ENCODE data around the gene PELI1. TPM values are rescaled to one million over a fixed set of nuclear protein-coding genes. Genes with fewer than 3 reads are reported as not detected.
"Not testable (repeated sequence)": the region's sequence is repeated elsewhere in the genome, so short reads cannot be mapped to it uniquely, and the experiment has no call there.

The PELI1 gene
- total and polyA plus RNA-seq, 2 experiments from 2014 or later: 30.5 to 62.9 TPM

- DNase-seq (ENCODE audit: low spot score): no peak
- no peak overlapping the region for H3K4me2 ChIP-seq
- H3K27me3 ChIP-seq: no peaks in the 10 kb centered on the region
- 48% methylated on average over 2 of the region's 2 CpGs for WGBS (ENCODE audit: low lambda C conversion rate, missing lambda C conversion rate)
- no peak overlapping the region for H2AFZ ChIP-seq
- no peaks in the 10 kb centered on the region for H3K9me2 ChIP-seq (replicated peaks; ENCODE audit: insufficient read depth)
- no peaks in the 10 kb centered on the region for H3K9me3 ChIP-seq (ENCODE audit: low read depth)
- H3K36me3 ChIP-seq (replicated peaks; ENCODE audit: insufficient read depth, low read depth): no peaks in the 10 kb centered on the region
- no peak for TF ChIP-seq EZH2phosphoT487 (IDR thresholded peaks at IDR 0.05; ENCODE audit: low read depth, severe bottlenecking, unreplicated experiment)
- no peaks in the 10 kb centered on the region for H4K20me1 ChIP-seq (ENCODE audit: insufficient read depth, poor library complexity, severe bottlenecking)
- no peaks in the 10 kb centered on the region for H3K79me2 ChIP-seq
- H3K4me1 ChIP-seq (ENCODE audit: insufficient read depth): no peaks in the 10 kb centered on the region
- H3K4me3 ChIP-seq: no peak overlapping the region
- H3K27ac ChIP-seq: no peak overlapping the region
Observed at GRCh38 chr2:64085936-64086335, 58.3 kb downstream of the PELI1 start.

GRCh38 chr2:64081046-64081445 lies 63.2 kb downstream of the PELI1 start:
- Histone ChIP-seq H3K36me3 (replicated peaks; ENCODE audit: insufficient read depth, low read depth) (no peaks in the 10 kb centered on the region), H3K9me2 (replicated peaks; ENCODE audit: insufficient read depth) (no peaks in the 10 kb centered on the region), H3K9me3 (ENCODE audit: low read depth) (no peaks in the 10 kb centered on the region), H3K4me1 (ENCODE audit: insufficient read depth) (no peaks in the 10 kb centered on the region), H3K4me3 (no peak overlapping the region), H3K27ac (no peak overlapping the region), H3K79me2 (no peaks in the 10 kb centered on the region), H3K4me2 (no peak overlapping the region), H2AFZ (no peak overlapping the region), H3K27me3 (no peaks in the 10 kb centered on the region), H4K20me1 (ENCODE audit: insufficient read depth, poor library complexity, severe bottlenecking) (no peaks in the 10 kb centered on the region)
- DNase-seq (ENCODE audit: low spot score): no peak
- TF ChIP-seq EZH2 (IDR thresholded peaks at IDR 0.05; ENCODE audit: borderline replicate concordance) (no peak), EZH2phosphoT487 (IDR thresholded peaks at IDR 0.05; ENCODE audit: low read depth, severe bottlenecking, unreplicated experiment) (no peak), CTCF (IDR thresholded peaks at IDR 0.05; ENCODE audit: poor library complexity) (no peak)
- 59% methylated on average over 8 of the region's 8 CpGs for WGBS (ENCODE audit: low lambda C conversion rate, missing lambda C conversion rate)

GRCh38 chr2:64080179-64080578 lies 64.0 kb downstream of the PELI1 start:
- Histone ChIP-seq H3K9me2 (replicated peaks; ENCODE audit: insufficient read depth) (no peaks in the 10 kb centered on the region), H4K20me1 (ENCODE audit: insufficient read depth, poor library complexity, severe bottlenecking) (no peaks in the 10 kb centered on the region), H3K79me2 (no peaks in the 10 kb centered on the region), H3K9me3 (ENCODE audit: low read depth) (no peaks in the 10 kb centered on the region), H3K4me3 (no peak overlapping the region), H3K4me1 (ENCODE audit: insufficient read depth) (no peaks in the 10 kb centered on the region), H3K4me2 (no peak overlapping the region), H3K27ac (no peak overlapping the region), H3K27me3 (no peaks in the 10 kb centered on the region), H2AFZ (no peak overlapping the region), H3K36me3 (replicated peaks; ENCODE audit: insufficient read depth, low read depth) (no peaks in the 10 kb centered on the region)
- DNase-seq (ENCODE audit: low spot score): no peak
- TF ChIP-seq CTCF (IDR thresholded peaks at IDR 0.05; ENCODE audit: poor library complexity) (no peak), EZH2phosphoT487 (IDR thresholded peaks at IDR 0.05; ENCODE audit: low read depth, severe bottlenecking, unreplicated experiment) (no peak)
- WGBS (ENCODE audit: low lambda C conversion rate, missing lambda C conversion rate): 100% methylated on average over 1 of the region's 1 CpG

GRCh38 chr2:64079688-64080087 lies 64.5 kb downstream of the PELI1 start:
- H3K9me3 ChIP-seq (ENCODE audit: low read depth); H3K4me2 ChIP-seq; H3K27ac ChIP-seq; H3K79me2 ChIP-seq; H3K27me3 ChIP-seq; H4K20me1 ChIP-seq (ENCODE audit: insufficient read depth, poor library complexity, severe bottlenecking); DNase-seq (ENCODE audit: low spot score); H3K4me3 ChIP-seq; H3K4me1 ChIP-seq (ENCODE audit: insufficient read depth); H2AFZ ChIP-seq; H3K36me3 ChIP-seq (replicated peaks; ENCODE audit: insufficient read depth, low read depth); H3K9me2 ChIP-seq (replicated peaks; ENCODE audit: insufficient read depth): not testable (repeated sequence)
- WGBS (ENCODE audit: low lambda C conversion rate, missing lambda C conversion rate): 93% methylated on average over 6 of the region's 6 CpGs

- not testable (repeated sequence) for H2AFZ ChIP-seq; H3K4me3 ChIP-seq; H3K4me1 ChIP-seq (ENCODE audit: insufficient read depth); DNase-seq (ENCODE audit: low spot score); H3K79me2 ChIP-seq; H3K9me3 ChIP-seq (ENCODE audit: low read depth); H3K27me3 ChIP-seq; H3K4me2 ChIP-seq; H3K9me2 ChIP-seq (replicated peaks; ENCODE audit: insufficient read depth); H3K36me3 ChIP-seq (replicated peaks; ENCODE audit: insufficient read depth, low read depth); H4K20me1 ChIP-seq (ENCODE audit: insufficient read depth, poor library complexity, severe bottlenecking)
- peak overlapping the region; percentile 46 for H3K27ac ChIP-seq
- WGBS (ENCODE audit: low lambda C conversion rate, missing lambda C conversion rate): 87% methylated on average over 7 of the region's 7 CpGs
Observed at GRCh38 chr2:64076828-64077227, 67.4 kb downstream of the PELI1 start.

GRCh38 chr2:64074616-64075015 lies 69.6 kb downstream of the PELI1 start:
- not testable (repeated sequence) for H4K20me1 ChIP-seq (ENCODE audit: insufficient read depth, poor library complexity, severe bottlenecking); H3K4me3 ChIP-seq; H3K9me2 ChIP-seq (replicated peaks; ENCODE audit: insufficient read depth); H2AFZ ChIP-seq; DNase-seq (ENCODE audit: low spot score); H3K79me2 ChIP-seq; H3K4me1 ChIP-seq (ENCODE audit: insufficient read depth); H3K4me2 ChIP-seq; H3K27me3 ChIP-seq; H3K36me3 ChIP-seq (replicated peaks; ENCODE audit: insufficient read depth, low read depth); H3K9me3 ChIP-seq (ENCODE audit: low read depth)
- 76% methylated on average over 6 of the region's 6 CpGs for WGBS (ENCODE audit: low lambda C conversion rate, missing lambda C conversion rate)
- peak overlapping the region; percentile 26 for H3K27ac ChIP-seq

All from hepatocyte (in vitro differentiated cells).